HEK293 (cell line): ENCODE measurements around the gene EIF5A2.

ENCODE experiments used
- CTCF ChIA-PET: fragments of 350-600 bp; formaldehyde crosslinking; extraction: SDS; loops from one replicate; lab custom pipeline; 2021; ENCODE audit warnings: antibody characterized with exemption; lab: Yijun Ruan, JAX
- POLR2A ChIA-PET: fragments of 300-600 bp; formaldehyde crosslinking; extraction: SDS; loops from one replicate; lab custom pipeline; 2020; ENCODE audit warnings: antibody characterized with exemption, inconsistent platforms; lab: Yijun Ruan, JAX
- H3K27ac ChIP-seq: fragments of 200-500 bp; sonication (Bioruptor generic); 2 replicates; pipeline ENCODE4 v1.5.1; 2014; ENCODE audit warnings: low read depth, low read length, control low read depth, inconsistent platforms; ENCODE audit errors: extremely low read depth
- H3K36me3 ChIP-seq, 2 experiments: fragments of 200-500 bp in 1 of 2; sonication (Bioruptor generic) in 1 of 2; 1 replicate in 1 of 2; 2 replicates in 1 of 2; pipeline ENCODE4 v1.5.1; 2014 to 2017; ENCODE audit warnings: inconsistent platforms in 2 of 2, low read length in 2 of 2; ENCODE audit not compliant: control insufficient read depth in 2 of 2, insufficient read depth in 1 of 2
- H3K4me1 ChIP-seq: fragments of 200-500 bp; sonication (Bioruptor generic); 2 replicates; pipeline ENCODE4 v1.5.1; 2014; ENCODE audit warnings: mild to moderate bottlenecking, low read length, inconsistent platforms; ENCODE audit not compliant: control insufficient read depth, insufficient read depth
- H3K4me3 ChIP-seq: 2 replicates; pipeline ENCODE4 v1.5.1; 2011; ENCODE audit warnings: low read depth, mild to moderate bottlenecking, control low read depth, low read length, moderate library complexity
- H3K9me3 ChIP-seq: fragments of 200-500 bp; sonication (Bioruptor generic); 2 replicates; pipeline ENCODE4 v1.5.1; 2014; ENCODE audit warnings: low read depth, low read length, inconsistent platforms; ENCODE audit not compliant: control insufficient read depth, insufficient read depth
- ATF2 ChIP-seq: fragments of 450-650 bp; formaldehyde crosslinking; IDR thresholded peaks from 2 replicates; pipeline ENCODE4 v1.5.1; 2016; ENCODE audit warnings: missing biosample characterization, missing genetic modification characterization, low read depth
- TSHZ1 ChIP-seq: fragments of 450-650 bp; formaldehyde crosslinking; IDR thresholded peaks from 2 replicates; pipeline ENCODE4 v1.5.1; 2016; ENCODE audit warnings: missing biosample characterization, missing genetic modification characterization, borderline replicate concordance
- ZBTB17 ChIP-seq: fragments of 450-650 bp; formaldehyde crosslinking; IDR thresholded peaks from 2 replicates; pipeline ENCODE4 v1.5.1; 2016; ENCODE audit warnings: missing biosample characterization, missing genetic modification characterization
- ZNF10 ChIP-seq: fragments of 450-650 bp; formaldehyde crosslinking; IDR thresholded peaks from 2 replicates; pipeline ENCODE4 v1.5.1; 2017; ENCODE audit warnings: missing biosample characterization, missing genetic modification characterization
- ZNF146 ChIP-seq: fragments of 450-650 bp; formaldehyde crosslinking; IDR thresholded peaks from 2 replicates; pipeline ENCODE4 v1.5.1; 2016; ENCODE audit warnings: missing biosample characterization, missing genetic modification characterization
- ZNF169 ChIP-seq: fragments of 450-650 bp; formaldehyde crosslinking; IDR thresholded peaks from 2 replicates; pipeline ENCODE4 v1.5.1; 2016; ENCODE audit warnings: missing biosample characterization, missing genetic modification characterization
- ZNF266 ChIP-seq: fragments of 450-650 bp; formaldehyde crosslinking; IDR thresholded peaks from 2 replicates; pipeline ENCODE4 v1.5.1; 2016; ENCODE audit warnings: missing biosample characterization, missing genetic modification characterization, low read depth
- ZNF354C ChIP-seq: fragments of 450-650 bp; formaldehyde crosslinking; IDR thresholded peaks from 2 replicates; pipeline ENCODE4 v1.5.1; 2016; ENCODE audit warnings: missing biosample characterization, missing genetic modification characterization, low read depth, borderline replicate concordance
- ZNF366 ChIP-seq: fragments of 450-650 bp; formaldehyde crosslinking; conservative IDR thresholded peaks from 2 replicates; pipeline ENCODE4 v1.5.1; 2016; ENCODE audit warnings: missing biosample characterization, missing genetic modification characterization
- ZNF555 ChIP-seq: fragments of 450-650 bp; formaldehyde crosslinking; conservative IDR thresholded peaks from 2 replicates; pipeline ENCODE4 v1.5.1; 2017; ENCODE audit warnings: missing biosample characterization, mild to moderate bottlenecking, missing genetic modification characterization, inconsistent platforms
- ZNF639 ChIP-seq: fragments of 450-650 bp; formaldehyde crosslinking; IDR thresholded peaks from 2 replicates; pipeline ENCODE4 v1.5.1; 2016; ENCODE audit warnings: missing biosample characterization, missing genetic modification characterization
- ZNF654 ChIP-seq: fragments of 450-650 bp; formaldehyde crosslinking; IDR thresholded peaks from 2 replicates; pipeline ENCODE4 v1.5.1; 2016; ENCODE audit warnings: low read depth, missing biosample characterization, missing genetic modification characterization
- ZNF701 ChIP-seq: fragments of 450-650 bp; formaldehyde crosslinking; IDR thresholded peaks from 2 replicates; pipeline ENCODE4 v1.5.1; 2016; ENCODE audit warnings: missing biosample characterization, missing genetic modification characterization
- ZSCAN30 ChIP-seq: fragments of 450-650 bp; IDR thresholded peaks from 2 replicates; pipeline ENCODE4 v1.5.1; 2018; ENCODE audit warnings: missing biosample characterization, mild to moderate bottlenecking, missing genetic modification characterization, moderate library complexity
- TF ChIP-seq, protein P1 (sequence below): fragments of 450-650 bp; formaldehyde crosslinking; IDR thresholded peaks from 2 replicates; pipeline ENCODE4 v1.5.1; 2016; ENCODE audit warnings: missing biosample characterization, missing genetic modification characterization

The EIF5A2 gene

DNA sequence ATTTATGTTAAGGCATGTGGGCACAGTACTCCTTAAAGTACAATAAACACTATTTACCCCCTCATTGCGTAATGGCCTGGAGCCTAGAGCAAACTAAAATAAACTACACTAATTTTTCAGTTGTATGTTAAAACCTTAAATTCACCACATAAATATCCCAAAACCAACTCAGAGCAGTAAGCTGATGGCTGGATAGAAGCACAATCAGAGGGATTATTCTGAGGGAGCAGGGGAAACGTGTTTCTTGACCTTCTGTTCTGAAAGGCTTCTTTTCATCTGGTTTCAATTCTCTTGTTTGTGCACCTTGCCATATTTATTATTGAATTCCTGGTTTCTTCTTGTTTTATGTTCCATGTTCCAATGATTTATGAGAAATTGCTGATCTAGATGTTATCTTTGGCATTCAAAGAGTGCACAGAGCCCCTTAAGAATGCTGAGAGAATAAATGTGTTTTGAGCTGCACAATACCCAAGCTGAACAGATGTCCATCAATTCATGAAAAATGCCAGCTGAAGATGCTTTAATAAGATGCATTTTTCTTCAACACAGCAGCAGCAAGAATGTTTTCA lies 68.1 kb downstream of the EIF5A2 start:
- no peaks in the 10 kb centered on the region; the same call in 1 of the 2 replicates for H3K4me1 ChIP-seq
- H3K27ac ChIP-seq, result no peak overlapping the region
- no peak overlapping the region for H3K4me3 ChIP-seq
- no peaks in the 10 kb centered on the region for H3K9me3 ChIP-seq
- ChIA-PET CTCF (interaction anchor here (0.7 to 1.3 kb wide), 2 partner anchors 9 to 427 kb away, joined by 3 read pairs; no protein-coding TSS in a partner anchor), POLR2A (interaction anchor here (0.6 kb wide), 1 partner anchor 996 kb away, joined by 3 read pairs; no protein-coding TSS in a partner anchor)
- H3K36me3 ChIP-seq, result no peaks in the 10 kb centered on the region
- TF ChIP-seq ZNF10 (tag by site-specific recombination) (no peak), ZNF146 (tag by site-specific recombination) (no peak), ZNF654 (no peak), TSHZ1 (tag by site-specific recombination) (no peak), ZSCAN30 (no peak), ZNF701 (tag by site-specific recombination) (no peak)
- TF ChIP-seq, protein P1, sequence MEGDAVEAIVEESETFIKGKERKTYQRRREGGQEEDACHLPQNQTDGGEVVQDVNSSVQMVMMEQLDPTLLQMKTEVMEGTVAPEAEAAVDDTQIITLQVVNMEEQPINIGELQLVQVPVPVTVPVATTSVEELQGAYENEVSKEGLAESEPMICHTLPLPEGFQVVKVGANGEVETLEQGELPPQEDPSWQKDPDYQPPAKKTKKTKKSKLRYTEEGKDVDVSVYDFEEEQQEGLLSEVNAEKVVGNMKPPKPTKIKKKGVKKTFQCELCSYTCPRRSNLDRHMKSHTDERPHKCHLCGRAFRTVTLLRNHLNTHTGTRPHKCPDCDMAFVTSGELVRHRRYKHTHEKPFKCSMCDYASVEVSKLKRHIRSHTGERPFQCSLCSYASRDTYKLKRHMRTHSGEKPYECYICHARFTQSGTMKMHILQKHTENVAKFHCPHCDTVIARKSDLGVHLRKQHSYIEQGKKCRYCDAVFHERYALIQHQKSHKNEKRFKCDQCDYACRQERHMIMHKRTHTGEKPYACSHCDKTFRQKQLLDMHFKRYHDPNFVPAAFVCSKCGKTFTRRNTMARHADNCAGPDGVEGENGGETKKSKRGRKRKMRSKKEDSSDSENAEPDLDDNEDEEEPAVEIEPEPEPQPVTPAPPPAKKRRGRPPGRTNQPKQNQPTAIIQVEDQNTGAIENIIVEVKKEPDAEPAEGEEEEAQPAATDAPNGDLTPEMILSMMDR (tag by site-specific recombination), result no peak

- no peaks in the 10 kb centered on the region for H3K36me3 ChIP-seq
- no peaks in the 10 kb centered on the region; the same call in 1 of the 2 replicates for H3K4me1 ChIP-seq
- H3K4me3 ChIP-seq, result no peak overlapping the region
- no peaks in the 10 kb centered on the region for H3K9me3 ChIP-seq
- ChIA-PET CTCF (interaction anchor here (1.3 kb wide), 1 partner anchor 426 kb away, joined by 3 read pairs; no protein-coding TSS in a partner anchor), POLR2A (no interaction called here)
- no peak overlapping the region for H3K27ac ChIP-seq
- no peak for TF ChIP-seq ZNF169 (tag by site-specific recombination)
- no peak for TF ChIP-seq ZBTB17 (tag by site-specific recombination)
- no peak for TF ChIP-seq ZNF366 (tag by site-specific recombination)
- TF ChIP-seq ZNF555 (tag by site-specific recombination), result no peak
- no peak for TF ChIP-seq ZNF639
- no peak for TF ChIP-seq ZNF354C (tag by site-specific recombination)
- TF ChIP-seq ATF2 (tag by site-specific recombination), result no peak
- TF ChIP-seq ZNF266 (tag by site-specific recombination), result no peak
Measured at GRCh38 chr3:170839518-170840100, 68.8 kb downstream of the EIF5A2 start.
